NB4 (cell line): ENCODE measurements around the gene MRPL39.

Experiments
- CTCF ChIP-seq: IDR thresholded peaks from one replicate; pipeline ENCODE4 v1.5.1; 2012; ENCODE audit warnings: low read depth, low read length
- MYC ChIP-seq: IDR thresholded peaks from 2 replicates; pipeline ENCODE4 v1.6.1; 2011; ENCODE audit warnings: low read depth, low read length
- POLR2A ChIP-seq: IDR thresholded peaks from 2 replicates; pipeline ENCODE4 v1.6.1; 2011; ENCODE audit warnings: mild to moderate bottlenecking; ENCODE audit not compliant: insufficient read length; ENCODE audit errors: extremely low read depth

- no peak for TF ChIP-seq MYC
- TF ChIP-seq CTCF: no peak
- TF ChIP-seq POLR2A: no peak
These were observed 22.2 kb downstream of the MRPL39 start for GRCh38 chr21:25584833-25585676.
